H1 (cell line): ENCODE results near the gene TCF7L2.

ENCODE experiments used
- BCL11A ChIP-seq, 2 experiments: IDR thresholded peaks; one replicate each; pipeline ENCODE4 v1.6.1; 2011; ENCODE audit warnings: low read depth in 2 of 2, low read length in 2 of 2, mild to moderate bottlenecking in 2 of 2
- CHD1 ChIP-seq: IDR thresholded peaks from 2 replicates; pipeline ENCODE4 v1.6.1; 2012; ENCODE audit warnings: low read depth, low read length, improper control_type of control experiment
- CHD7 ChIP-seq: fragments of 300-600 bp; sonication (generic); IDR thresholded peaks from 2 replicates; pipeline ENCODE4 v1.7.1; 2012; ENCODE audit warnings: low read length, moderate library complexity, mild to moderate bottlenecking, inconsistent platforms; ENCODE audit not compliant: insufficient replicate concordance
- CTCF ChIP-seq, 3 experiments: IDR thresholded peaks; 1 replicate in 2 of 3; 2 replicates in 1 of 3; pipeline versions ENCODE4 v1.5.1 to v1.6.1; 2011; ENCODE audit warnings: low read length in 3 of 3, mild to moderate bottlenecking in 3 of 3, inconsistent platforms in 2 of 3, low read depth in 1 of 3, moderate library complexity in 1 of 3; ENCODE audit not compliant: insufficient read depth in 1 of 3; ENCODE audit errors: control extremely low read depth in 1 of 3
- EP300 ChIP-seq, 2 experiments: IDR thresholded peaks; 1 replicate in 1 of 2; 2 replicates in 1 of 2; pipeline ENCODE4 v1.6.1; 2011 to 2012; ENCODE audit warnings: low read depth in 2 of 2, low read length in 2 of 2, mild to moderate bottlenecking in 2 of 2, borderline replicate concordance in 1 of 2, inconsistent platforms in 1 of 2, moderate library complexity in 1 of 2
- EZH2 ChIP-seq: fragments of 200-600 bp; sonication (generic); IDR thresholded peaks from 2 replicates; pipeline ENCODE4 v1.7.1; 2012; ENCODE audit warnings: low read depth, mild to moderate bottlenecking, moderate library complexity, low read length, inconsistent platforms; ENCODE audit not compliant: severe bottlenecking
- GTF2F1 ChIP-seq: IDR thresholded peaks from 2 replicates; pipeline ENCODE4 v1.6.1; 2012; ENCODE audit warnings: low read depth, low read length, improper control_type of control experiment, borderline replicate concordance
- MAX ChIP-seq: IDR thresholded peaks from 2 replicates; pipeline ENCODE4 v1.6.1; 2012; ENCODE audit warnings: inconsistent platforms
- POLR2A ChIP-seq, 2 experiments: IDR thresholded peaks; 1 replicate in 1 of 2; 2 replicates in 1 of 2; pipeline ENCODE4 v1.6.1; 2011; ENCODE audit warnings: low read depth in 2 of 2, low read length in 2 of 2, mild to moderate bottlenecking in 2 of 2; ENCODE audit errors: control extremely low read depth in 1 of 2
- RAD21 ChIP-seq, 2 experiments: IDR thresholded peaks in 1 of 2; conservative IDR thresholded peaks in 1 of 2; 2 replicates each; pipeline ENCODE4 v1.6.1; 2011; ENCODE audit warnings: low read depth in 2 of 2, low read length in 2 of 2, improper control_type of control experiment in 1 of 2, inconsistent platforms in 1 of 2, mild to moderate bottlenecking in 1 of 2, moderate library complexity in 1 of 2
- SP1 ChIP-seq: IDR thresholded peaks from 2 replicates; pipeline ENCODE4 v1.6.1; 2011; ENCODE audit warnings: low read depth, low read length
- ZNF274 ChIP-seq: IDR thresholded peaks from 2 replicates; pipeline ENCODE4 v1.7.0; 2012; ENCODE audit warnings: low read length, borderline replicate concordance; ENCODE audit errors: extremely low read depth

DNA sequence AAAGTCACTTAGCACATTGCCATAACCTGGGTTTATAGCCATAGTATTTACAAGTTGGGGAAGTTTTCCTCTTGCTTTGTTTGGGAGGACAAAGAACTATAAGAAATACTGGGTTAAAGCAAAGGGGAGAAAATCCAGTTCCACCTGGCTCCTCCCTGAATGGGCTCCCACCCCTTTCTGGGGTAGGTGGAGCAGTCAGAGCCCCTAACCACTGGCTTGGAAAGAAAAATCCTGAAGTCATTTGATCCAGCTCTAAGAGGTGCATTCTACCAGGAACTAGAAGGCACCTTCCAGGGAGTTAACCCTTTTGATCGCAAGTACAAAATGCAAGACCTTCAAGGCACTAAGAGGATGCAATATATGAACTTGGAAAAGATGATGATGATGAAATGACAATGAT, 31.3 kb upstream of the TCF7L2 start:
- no peak for TF ChIP-seq CTCF (IDR thresholded peaks at IDR 0.05; ENCODE audit: control extremely low read depth in 1 of 3, insufficient read depth in 1 of 3, low read depth in 1 of 3, low read length in 3 of 3)
- TF ChIP-seq EZH2 = no peak
- no peak for TF ChIP-seq BCL11A (IDR thresholded peaks at IDR 0.05; ENCODE audit: low read depth in 2 of 2, low read length in 2 of 2)
- TF ChIP-seq MAX = no peak
- TF ChIP-seq RAD21 (IDR thresholded peaks at IDR 0.05 in 1 of 2, conservative IDR thresholded peaks at IDR 0.05 in 1 of 2; ENCODE audit: low read depth in 2 of 2, low read length in 2 of 2) = no peak
- TF ChIP-seq EP300 (IDR thresholded peaks at IDR 0.05; ENCODE audit: borderline replicate concordance in 1 of 2, low read depth in 2 of 2, low read length in 2 of 2) = no peak
- no peak for TF ChIP-seq ZNF274
- TF ChIP-seq SP1 = no peak
- TF ChIP-seq POLR2A (IDR thresholded peaks at IDR 0.05; ENCODE audit: control extremely low read depth in 1 of 2, low read depth in 2 of 2, low read length in 2 of 2) = no peak
- TF ChIP-seq CHD1 = no peak
- no peak for TF ChIP-seq CHD7
- no peak for TF ChIP-seq GTF2F1
